ENCODE measurements around the gene ZCCHC24. TPM values are rescaled to one million over a fixed set of nuclear protein-coding genes. Genes with fewer than 3 reads are reported as not detected.

Gene ZCCHC24
- total RNA-seq, 2 experiments from 2014 or later: 2.4 to 3.1 TPM

DNA sequence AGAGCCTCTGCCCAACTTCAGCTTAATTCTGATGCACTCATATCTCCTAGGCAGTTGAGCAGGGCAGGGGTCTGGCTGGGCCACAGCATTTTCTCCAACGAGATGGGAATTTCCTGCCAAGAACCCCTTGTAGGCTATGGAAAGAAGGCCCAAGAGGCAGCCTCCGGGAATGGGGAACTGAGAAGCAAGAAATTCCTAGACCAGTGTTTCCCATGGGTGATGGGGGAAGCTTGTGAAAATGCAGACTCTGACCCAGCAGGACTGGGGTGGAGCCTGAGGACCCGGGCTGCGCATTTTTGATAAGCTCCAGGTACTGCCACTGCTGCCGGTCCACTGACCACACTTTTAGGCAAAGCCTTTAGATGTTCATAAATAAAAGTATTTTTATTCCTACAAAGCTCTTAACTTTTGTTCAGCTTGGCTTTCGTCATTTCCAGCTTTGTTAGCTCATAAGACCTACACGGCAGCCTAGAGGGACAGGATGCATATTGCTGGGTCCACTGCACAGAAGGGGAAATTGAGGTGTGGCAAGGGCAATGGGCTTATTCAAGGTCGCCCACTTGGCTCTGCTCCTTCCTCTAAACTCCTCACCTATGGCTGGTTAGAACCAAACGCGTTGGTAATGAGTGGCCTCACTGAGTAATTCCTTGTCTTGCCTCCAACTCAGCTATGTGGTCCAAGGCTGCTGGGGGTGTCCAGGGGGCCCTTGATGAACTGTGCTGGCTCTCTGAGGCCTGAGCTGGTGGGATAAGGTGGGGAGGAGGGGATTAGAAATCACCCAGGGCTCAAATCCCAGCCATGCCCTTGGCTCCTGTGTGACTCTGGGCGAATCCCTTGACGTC is 29.5 kb downstream of the ZCCHC24 start:
- CTCF ChIA-PET: interaction anchor here (1.2 kb wide), 1 partner anchor 16 kb away, joined by 4 read pairs; no protein-coding TSS in a partner anchor
- Mint-ChIP-seq H3K4me1 (peaks cover 10% of the 10 kb centered on the region), H3K27me3 (no peaks in the 10 kb centered on the region), H3K36me3 (no peaks in the 10 kb centered on the region), H3K27ac (no peak overlapping the region), H3K4me3 (no peak overlapping the region), H3K9me3 (ENCODE audit: low read depth) (no peaks in the 10 kb centered on the region)
- DNase-seq: no peak
- no peak for ATAC-seq

DNA sequence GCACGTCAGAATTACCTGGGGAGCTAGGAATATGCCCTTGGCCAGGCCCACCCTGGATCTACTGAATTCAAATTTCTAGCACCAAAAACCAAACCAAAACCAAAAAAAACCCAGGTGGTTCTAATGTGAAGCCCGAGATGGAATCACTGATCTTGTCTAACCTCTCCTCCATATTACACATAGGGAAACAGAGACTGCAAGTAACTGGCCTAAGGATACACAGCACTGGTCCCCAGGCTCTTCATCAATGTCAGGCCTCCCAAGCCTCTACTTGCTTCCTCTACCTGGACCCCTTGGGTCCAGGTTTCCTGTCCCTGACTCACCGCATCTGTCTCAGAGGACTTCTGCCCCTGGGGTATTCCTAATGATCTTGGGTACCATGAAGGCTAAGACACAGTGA is 30.7 kb downstream of the ZCCHC24 start:
- CTCF ChIA-PET: interaction anchor here (0.7 kb wide), 1 partner anchor 13 kb away, joined by 3 read pairs; no protein-coding TSS in a partner anchor
- Mint-ChIP-seq H3K36me3 (no peaks in the 10 kb centered on the region), H3K27ac (no peak overlapping the region), H3K9me3 (ENCODE audit: low read depth) (no peaks in the 10 kb centered on the region), H3K4me3 (no peak overlapping the region), H3K27me3 (no peaks in the 10 kb centered on the region), H3K4me1 (peaks cover 10% of the 10 kb centered on the region)
- ATAC-seq (no peak), DNase-seq (no peak)

DNA sequence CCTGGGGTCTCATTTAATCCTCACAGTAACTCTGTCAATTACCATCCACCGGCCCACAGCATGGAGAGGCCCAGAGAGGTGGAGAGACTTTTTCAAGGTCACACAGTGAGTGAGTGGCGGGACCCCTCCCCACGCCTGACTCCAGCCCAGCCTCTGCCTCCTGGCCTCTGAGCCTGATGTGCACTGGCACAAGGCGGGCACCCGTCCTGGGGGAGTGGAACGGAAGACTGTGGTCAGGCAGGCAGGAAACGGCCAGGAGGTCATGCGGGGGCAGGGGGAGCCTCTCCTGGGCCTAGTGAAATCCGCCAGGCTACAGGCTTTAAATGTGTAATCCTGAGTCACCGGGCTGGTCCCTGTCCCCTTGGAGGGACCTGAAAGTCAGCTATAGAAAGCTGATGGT is 32.2 kb downstream of the ZCCHC24 start:
- DNase-seq (no peak), ATAC-seq (peak; percentile 41)
- CTCF ChIA-PET: interaction anchor here (1.0 kb wide), 1 partner anchor 23 kb away, joined by 3 read pairs; no protein-coding TSS in a partner anchor
- no peak overlapping the region for H3K4me3 Mint-ChIP-seq
- no peaks in the 10 kb centered on the region for H3K36me3 Mint-ChIP-seq
- H3K9me3 Mint-ChIP-seq (ENCODE audit: low read depth): no peaks in the 10 kb centered on the region
- peaks cover 10% of the 10 kb centered on the region for H3K4me1 Mint-ChIP-seq
- no peaks in the 10 kb centered on the region for H3K27me3 Mint-ChIP-seq
- no peak overlapping the region for H3K27ac Mint-ChIP-seq

GRCh38 chr10:79412516-79412915 is 32.9 kb downstream of the ZCCHC24 start:
- H3K36me3 Mint-ChIP-seq: no peaks in the 10 kb centered on the region
- H3K4me3 Mint-ChIP-seq: no peak overlapping the region
- ATAC-seq: no peak
- no peaks in the 10 kb centered on the region for H3K27me3 Mint-ChIP-seq
- CTCF ChIA-PET: interaction anchor here (1.0 kb wide), 1 partner anchor 22 kb away, joined by 3 read pairs; no protein-coding TSS in a partner anchor
- no peak overlapping the region for H3K27ac Mint-ChIP-seq
- H3K4me1 Mint-ChIP-seq: peaks cover 10% of the 10 kb centered on the region
- H3K9me3 Mint-ChIP-seq (ENCODE audit: low read depth): no peaks in the 10 kb centered on the region
- no peak for DNase-seq

DNA sequence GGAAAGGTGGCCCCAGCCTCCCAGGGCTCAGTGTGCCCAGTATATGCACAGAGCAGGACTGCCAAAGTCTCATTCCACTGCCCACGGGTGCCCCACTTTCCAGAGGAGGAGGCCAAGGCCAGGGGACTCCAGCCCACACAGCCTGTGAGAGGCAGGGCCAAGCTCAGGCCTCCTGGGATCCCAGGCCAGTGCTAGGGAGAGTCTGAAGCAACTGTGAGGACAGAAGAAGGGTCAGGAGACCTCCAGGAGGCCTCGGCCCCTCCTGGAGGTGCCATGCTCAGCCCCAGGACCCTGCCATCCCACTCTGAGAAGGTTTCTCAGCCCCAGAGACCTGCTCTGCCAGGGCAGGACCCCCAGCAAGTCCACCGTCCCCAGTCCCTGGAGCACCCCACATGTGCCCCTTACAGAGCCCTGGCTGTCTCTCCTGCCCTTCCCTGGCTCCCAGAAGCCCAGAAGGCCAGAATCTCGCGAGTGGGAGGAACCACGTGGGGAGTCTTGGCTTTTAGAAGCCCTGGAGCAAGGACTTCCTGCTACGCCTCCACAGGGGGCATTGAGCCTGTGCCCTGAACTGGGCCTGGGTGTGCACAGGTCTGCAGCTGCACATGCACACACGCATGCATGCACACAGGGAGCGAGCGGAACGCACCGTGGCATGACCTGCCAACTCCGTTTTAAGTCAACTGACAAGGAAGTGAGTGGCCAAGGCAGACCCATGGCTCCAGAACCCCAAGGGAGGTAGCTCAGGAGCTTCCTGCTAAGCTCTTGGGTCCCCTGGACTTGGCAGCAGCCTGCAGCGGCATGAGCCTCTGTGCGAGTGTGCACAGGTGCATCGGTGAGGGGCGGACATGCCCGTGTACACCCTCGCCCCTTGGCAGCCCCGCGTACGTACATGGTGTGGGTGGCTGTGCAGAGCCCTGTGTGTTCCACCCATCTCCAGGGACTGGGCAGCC is 33.6 kb downstream of the ZCCHC24 start:
- Mint-ChIP-seq H3K36me3 (no peaks in the 10 kb centered on the region), H3K9me3 (ENCODE audit: low read depth) (no peaks in the 10 kb centered on the region), H3K4me1 (peaks cover 10% of the 10 kb centered on the region), H3K4me3 (no peak overlapping the region), H3K27ac (no peak overlapping the region), H3K27me3 (no peaks in the 10 kb centered on the region)
- DNase-seq: no peak
- CTCF ChIA-PET: no interaction called here
- no peak for ATAC-seq

DNA sequence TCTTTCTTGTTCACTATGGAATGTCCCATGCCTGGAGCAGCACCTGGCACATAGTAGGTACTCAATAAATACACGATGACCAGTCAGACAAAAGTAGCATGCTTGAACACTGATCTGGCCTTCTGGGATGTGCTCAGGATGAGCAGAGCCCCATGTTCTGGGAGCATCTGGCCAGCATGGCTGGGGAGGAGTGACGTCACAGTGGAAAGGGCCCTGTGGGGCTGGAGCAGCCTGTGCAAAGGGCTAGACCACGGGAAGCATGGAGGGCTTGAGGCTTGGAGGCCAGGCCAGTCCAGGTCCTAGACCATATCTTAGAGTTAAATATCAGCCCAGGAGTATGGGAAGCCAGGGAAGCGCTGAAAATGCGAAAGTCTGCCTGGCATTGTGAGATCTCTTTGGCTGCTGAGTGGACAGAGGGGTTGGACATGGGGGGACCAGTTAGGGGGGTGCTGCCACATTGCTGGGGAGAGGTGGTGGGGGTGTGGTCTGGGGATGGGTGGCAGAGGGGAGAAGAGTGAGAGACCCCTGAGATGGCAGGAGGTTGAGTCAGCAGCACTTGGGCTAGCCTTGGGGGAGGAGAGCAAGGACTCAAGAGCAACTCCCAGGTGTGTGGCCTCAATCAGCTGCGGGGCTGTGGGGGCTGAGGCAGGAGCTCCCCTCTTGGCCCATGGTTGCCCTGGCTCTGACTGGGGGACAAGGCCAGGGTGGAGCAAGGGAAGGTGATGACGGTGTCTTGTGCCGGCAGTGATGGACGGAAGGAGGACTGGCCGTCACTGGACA is 34.9 kb downstream of the ZCCHC24 start:
- H3K27me3 Mint-ChIP-seq: no peaks in the 10 kb centered on the region
- H3K4me1 Mint-ChIP-seq: peaks cover 10% of the 10 kb centered on the region
- ATAC-seq (no peak), DNase-seq (no peak)
- no peak overlapping the region for H3K4me3 Mint-ChIP-seq
- H3K36me3 Mint-ChIP-seq: no peaks in the 10 kb centered on the region
- no peak overlapping the region for H3K27ac Mint-ChIP-seq
- CTCF ChIA-PET: no interaction called here
- H3K9me3 Mint-ChIP-seq (ENCODE audit: low read depth): no peaks in the 10 kb centered on the region

GRCh38 chr10:79409726-79410085 is 35.7 kb downstream of the ZCCHC24 start:
- no peak for DNase-seq
- Mint-ChIP-seq H3K27ac (no peak overlapping the region), H3K9me3 (ENCODE audit: low read depth) (no peaks in the 10 kb centered on the region), H3K4me3 (no peak overlapping the region), H3K36me3 (no peaks in the 10 kb centered on the region), H3K4me1 (peaks cover 10% of the 10 kb centered on the region), H3K27me3 (no peaks in the 10 kb centered on the region)
- ATAC-seq: no peak
- CTCF ChIA-PET: interaction anchor here (1.0 kb wide), 1 partner anchor 19 kb away, joined by 3 read pairs; no protein-coding TSS in a partner anchor

DNA sequence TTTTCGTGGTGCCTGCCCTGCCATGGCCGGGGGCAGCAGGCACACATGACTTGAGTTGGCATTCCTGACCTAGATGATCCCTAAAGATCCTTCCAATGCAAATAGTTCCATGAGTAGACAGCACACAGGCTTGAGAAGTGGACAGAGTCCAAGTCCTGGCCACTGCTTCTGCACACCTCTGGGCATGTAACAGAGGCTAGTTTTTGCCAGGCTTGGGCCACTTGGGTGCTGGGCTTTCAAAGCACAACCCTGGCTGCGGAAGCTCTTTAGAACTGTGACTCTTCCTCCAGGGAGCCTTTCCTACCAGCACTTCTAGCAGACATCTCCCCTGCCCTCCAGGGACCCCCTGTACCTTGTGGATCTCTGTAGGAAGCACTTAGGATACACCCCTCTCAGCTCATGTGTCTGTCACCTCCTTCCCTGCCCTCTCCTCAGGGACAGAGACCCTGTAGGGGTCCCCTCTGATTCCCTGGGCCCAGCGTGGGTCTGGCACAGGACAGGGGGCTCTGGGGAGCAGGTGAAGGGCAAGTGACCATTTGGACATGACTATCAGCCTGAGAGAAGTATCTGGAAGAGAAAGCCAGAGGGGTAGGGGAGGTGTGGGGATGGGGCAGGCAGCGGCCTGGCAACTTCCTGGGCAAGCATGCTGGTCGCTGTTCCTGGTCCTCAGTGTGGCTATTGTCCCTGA is 36.2 kb downstream of the ZCCHC24 start:
- DNase-seq (no peak), ATAC-seq (no peak)
- CTCF ChIA-PET: interaction anchor here (1.0 kb wide), 1 partner anchor 19 kb away, joined by 3 read pairs; no protein-coding TSS in a partner anchor
- Mint-ChIP-seq H3K4me3 (no peak overlapping the region), H3K9me3 (ENCODE audit: low read depth) (no peaks in the 10 kb centered on the region), H3K4me1 (peaks cover 10% of the 10 kb centered on the region), H3K27me3 (no peaks in the 10 kb centered on the region), H3K36me3 (no peaks in the 10 kb centered on the region), H3K27ac (no peak overlapping the region)

GRCh38 chr10:79407811-79408795 is 37.3 kb downstream of the ZCCHC24 start:
- ATAC-seq (no peak), DNase-seq (no peak)
- no peaks in the 10 kb centered on the region for H3K27me3 Mint-ChIP-seq
- peaks cover 4% of the 10 kb centered on the region for H3K4me1 Mint-ChIP-seq
- H3K27ac Mint-ChIP-seq: no peak overlapping the region
- CTCF ChIA-PET: interaction anchor here (1.1 kb wide), 1 partner anchor 34 kb away, joined by 3 read pairs; no protein-coding TSS in a partner anchor
- H3K9me3 Mint-ChIP-seq (ENCODE audit: low read depth): no peaks in the 10 kb centered on the region
- no peaks in the 10 kb centered on the region for H3K36me3 Mint-ChIP-seq
- H3K4me3 Mint-ChIP-seq: no peak overlapping the region

DNA sequence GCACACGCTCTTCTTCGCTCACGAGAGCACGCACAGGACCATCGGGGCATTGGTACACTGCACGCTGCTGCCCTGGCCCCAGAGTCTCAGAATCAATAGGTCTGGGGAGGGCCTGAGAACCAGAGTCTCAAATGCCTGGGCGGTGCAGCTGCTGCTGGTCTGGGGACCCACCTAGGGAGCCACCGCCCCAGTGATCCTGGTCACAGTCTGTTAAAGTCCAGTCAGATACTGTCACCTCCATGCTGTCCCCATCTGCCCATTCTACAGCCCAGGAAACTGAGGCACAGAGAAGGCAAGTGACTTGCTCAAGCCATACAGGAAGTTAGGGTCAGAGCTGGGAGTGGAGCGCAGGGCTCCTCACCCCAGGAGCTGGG is 38.0 kb downstream of the ZCCHC24 start:
- Mint-ChIP-seq H3K9me3 (ENCODE audit: low read depth) (no peaks in the 10 kb centered on the region), H3K27ac (no peak overlapping the region), H3K4me1 (no peaks in the 10 kb centered on the region), H3K27me3 (no peaks in the 10 kb centered on the region), H3K4me3 (no peak overlapping the region), H3K36me3 (no peaks in the 10 kb centered on the region)
- ATAC-seq (no peak), DNase-seq (no peak)
- CTCF ChIA-PET: interaction anchor here (1.1 kb wide), 1 partner anchor 33 kb away, joined by 3 read pairs; no protein-coding TSS in a partner anchor

DNA sequence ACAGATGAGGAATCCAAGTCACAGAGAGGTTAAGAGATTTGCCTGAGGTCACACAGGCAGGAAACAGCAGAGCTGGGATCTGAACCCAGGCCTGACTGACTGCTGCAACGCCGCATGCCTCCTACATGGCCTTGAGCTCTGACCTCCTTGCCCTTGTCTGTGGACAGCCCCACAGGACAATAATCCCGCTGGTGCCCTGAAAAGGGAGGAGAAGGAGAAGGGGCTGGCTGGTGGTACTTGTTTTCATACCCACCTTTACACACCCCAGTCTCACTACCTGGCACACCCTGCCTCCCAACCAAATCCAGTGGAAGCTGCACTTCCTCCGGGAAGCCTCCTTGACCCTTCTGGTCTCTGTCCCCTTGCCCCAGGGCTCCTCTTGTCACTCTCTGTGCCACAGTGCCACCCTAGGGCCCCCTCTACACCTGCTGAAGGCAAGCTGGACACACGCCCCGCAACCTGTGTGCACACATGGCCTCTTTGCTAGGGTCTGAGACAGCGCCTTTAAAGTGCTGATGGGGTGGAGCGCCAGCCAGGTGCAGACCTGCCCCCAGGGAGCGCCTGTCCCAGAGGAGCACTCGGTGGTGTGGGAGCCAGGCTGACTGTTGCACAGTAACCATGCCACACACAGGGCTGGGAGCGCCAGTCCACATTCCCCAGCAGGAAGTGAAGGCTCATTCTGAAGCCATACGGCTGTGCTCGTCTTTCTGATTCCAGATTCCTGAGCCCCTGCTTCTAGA is 38.6 kb downstream of the ZCCHC24 start:
- H3K27ac Mint-ChIP-seq: no peak overlapping the region
- DNase-seq: no peak
- no peak for ATAC-seq
- no peaks in the 10 kb centered on the region for H3K4me1 Mint-ChIP-seq
- H3K27me3 Mint-ChIP-seq: no peaks in the 10 kb centered on the region
- H3K36me3 Mint-ChIP-seq: no peaks in the 10 kb centered on the region
- no peak overlapping the region for H3K4me3 Mint-ChIP-seq
- CTCF ChIA-PET: no interaction called here
- no peaks in the 10 kb centered on the region for H3K9me3 Mint-ChIP-seq (ENCODE audit: low read depth)

Measured in activated CD8-positive, alpha-beta memory T cell treated with anti-CD3 and anti-CD28 coated beads, Interleukin-2, amount 10 ng/mL, durations not matched to agents 7 days and 5 days (primary cell).